Vagina (tissue), 2 donors: Measurements from ENCODE around the gene ZNF629. TPM values are rescaled to one million over a fixed set of nuclear protein-coding genes. Genes with fewer than 3 reads are reported as not detected.
A peak's percentile ranks its signal among the peaks of the same experiment; 100 is the strongest.

Experiments
- DNase-seq, 2 donors: peaks; one replicate each; pipeline ENCODE4 v3.0.0-alpha.2; 2017; ENCODE audit errors: extremely low spot score in 2 of 2
- H3K27ac ChIP-seq: fragments of 200-600 bp; sonication (generic); one replicate; pipeline ENCODE4 v1.5.1; 2019
- H3K27me3 ChIP-seq: fragments of 200-600 bp; sonication (generic); one replicate; pipeline ENCODE4 v1.5.1; 2019
- H3K36me3 ChIP-seq, 2 donors: fragments of 200-600 bp; sonication (generic); one replicate each; pipeline ENCODE4 v1.5.1; 2017 to 2019
- H3K4me1 ChIP-seq: fragments of 200-600 bp; sonication (generic); one replicate; pipeline ENCODE4 v1.5.1; 2019
- H3K4me3 ChIP-seq, 2 donors: fragments of 200-600 bp; sonication (generic); 1 replicate in 1 of 2; 2 replicates in 1 of 2; pipeline ENCODE4 v1.5.1; 2016 to 2019
- H3K9me3 ChIP-seq: fragments of 200-600 bp; sonication (generic); one replicate; pipeline ENCODE4 v1.5.1; 2019
- CTCF ChIP-seq, 3 experiments: fragments of 450-650 bp in 2 of 3; fragments of 200-600 bp in 1 of 3; sonication (generic) in 1 of 3; IDR thresholded peaks; one replicate each; pipeline ENCODE4 v1.5.1; 2017 to 2019; ENCODE audit warnings: antibody characterized with exemption in 3 of 3, mild to moderate bottlenecking in 2 of 3, moderate library complexity in 2 of 3
- POLR2A ChIP-seq, 2 donors: fragments of 450-650 bp; IDR thresholded peaks; one replicate each; pipeline ENCODE4 v1.6.1; 2017; ENCODE audit warnings: antibody characterized with exemption in 2 of 2, mild to moderate bottlenecking in 2 of 2, moderate library complexity in 2 of 2
- POLR2AphosphoS5 ChIP-seq, 2 donors: sonication (generic); formaldehyde crosslinking; IDR thresholded peaks; one replicate each; pipeline ENCODE4 v1.9.0; 2017; ENCODE audit warnings: antibody characterized with exemption in 2 of 2, mild to moderate bottlenecking in 2 of 2, low read depth in 1 of 2; ENCODE audit not compliant: insufficient read depth in 1 of 2
- intact Hi-C: fragments of 100-400 bp; cut with DNase I; formaldehyde crosslinking; loops from one replicate; pipeline ENCODE4 v1.15.1; 2023
- total RNA-seq: library from RNA; depleted of rRNA; stranded (reverse); fragments of >200 nt; gene quantifications from one replicate; pipeline ENCODE4 v1.2.3, GENCODE V29; 2016

ZNF629 gene
- total RNA-seq, 1 donor from 2014 or later = 11.3 TPM

DNA sequence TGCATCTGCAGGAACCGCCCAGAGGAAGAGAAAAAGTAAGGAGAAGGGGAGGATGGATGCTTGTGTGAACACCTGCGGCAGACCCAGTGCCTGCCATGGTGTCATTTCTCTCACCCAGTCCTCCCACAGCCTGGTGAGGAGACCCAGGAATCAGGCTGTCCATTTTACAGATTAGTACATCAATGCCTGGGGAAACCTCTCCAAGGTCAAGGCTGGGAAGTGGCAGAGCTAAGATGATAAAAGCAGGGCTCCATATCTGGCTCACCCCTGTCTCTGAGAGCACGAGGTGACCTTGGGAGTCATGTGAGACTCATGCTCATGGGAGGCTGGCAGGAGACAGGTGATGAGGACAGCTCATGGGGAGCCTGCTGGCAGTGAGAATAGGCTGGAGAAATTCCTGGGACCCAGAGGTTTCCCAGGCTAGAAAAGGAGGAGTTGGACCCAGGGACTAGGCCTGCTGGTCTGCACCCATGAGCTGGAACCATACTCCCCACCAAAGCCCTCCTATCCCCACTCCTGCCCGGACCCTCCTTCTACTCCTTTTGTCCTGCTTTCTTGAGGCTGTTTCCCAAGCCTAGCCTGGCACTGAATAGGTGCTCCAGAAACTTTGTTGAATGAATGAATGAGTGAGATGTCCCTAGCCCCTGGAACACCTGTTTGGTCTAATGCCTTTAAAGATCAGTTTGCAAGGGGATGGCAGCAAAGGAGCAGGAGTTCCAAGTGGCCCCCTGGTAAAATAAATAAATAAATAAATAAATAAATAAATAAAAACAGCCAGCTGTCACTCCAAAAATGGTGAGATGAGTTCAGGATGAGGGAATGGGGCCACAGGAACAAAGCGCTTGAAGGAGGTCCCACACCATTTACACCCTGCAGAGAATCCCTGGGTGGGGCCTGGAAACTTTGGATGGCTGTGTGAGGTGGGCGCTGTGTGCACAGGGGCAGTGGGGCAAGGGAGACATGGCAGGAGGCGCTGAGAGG is 1.6 kb downstream of the ZNF629 start:
- intact Hi-C loops = no loop called here
- Histone ChIP-seq H3K27me3 (no peaks in the 10 kb centered on the region), H3K4me3 (peak overlapping the region; percentile 66 to 94), H3K27ac (peak overlapping the region; percentile 85), H3K9me3 (no peaks in the 10 kb centered on the region), H3K36me3 (peaks cover 0 to 27% of the 10 kb centered on the region in 2 donors), H3K4me1 (peaks cover 29% of the 10 kb centered on the region)
- DNase-seq = no peak
- TF ChIP-seq CTCF (IDR thresholded peaks at IDR 0.05) (no peak), POLR2A (IDR thresholded peaks at IDR 0.05) (no peak), POLR2AphosphoS5 (IDR thresholded peaks at IDR 0.05; ENCODE audit: insufficient read depth in 1 of 2, low read depth in 1 of 2) (no peak)

GRCh38 chr16:30784215-30784614 is 2.8 kb downstream of the ZNF629 start:
- H3K27me3 ChIP-seq = no peaks in the 10 kb centered on the region
- DNase-seq = no peak
- TF ChIP-seq CTCF (IDR thresholded peaks at IDR 0.05) = no peak
- TF ChIP-seq POLR2A (IDR thresholded peaks at IDR 0.05) = no peak
- no peak for TF ChIP-seq POLR2AphosphoS5 (IDR thresholded peaks at IDR 0.05; ENCODE audit: insufficient read depth in 1 of 2, low read depth in 1 of 2)
- intact Hi-C loops = no loop called here
- H3K4me3 ChIP-seq = no peak overlapping the region
- H3K9me3 ChIP-seq = no peaks in the 10 kb centered on the region
- H3K36me3 ChIP-seq = peaks cover 0 to 27% of the 10 kb centered on the region in 2 donors
- peaks cover 29% of the 10 kb centered on the region for H3K4me1 ChIP-seq
- H3K27ac ChIP-seq = no peak overlapping the region

DNA sequence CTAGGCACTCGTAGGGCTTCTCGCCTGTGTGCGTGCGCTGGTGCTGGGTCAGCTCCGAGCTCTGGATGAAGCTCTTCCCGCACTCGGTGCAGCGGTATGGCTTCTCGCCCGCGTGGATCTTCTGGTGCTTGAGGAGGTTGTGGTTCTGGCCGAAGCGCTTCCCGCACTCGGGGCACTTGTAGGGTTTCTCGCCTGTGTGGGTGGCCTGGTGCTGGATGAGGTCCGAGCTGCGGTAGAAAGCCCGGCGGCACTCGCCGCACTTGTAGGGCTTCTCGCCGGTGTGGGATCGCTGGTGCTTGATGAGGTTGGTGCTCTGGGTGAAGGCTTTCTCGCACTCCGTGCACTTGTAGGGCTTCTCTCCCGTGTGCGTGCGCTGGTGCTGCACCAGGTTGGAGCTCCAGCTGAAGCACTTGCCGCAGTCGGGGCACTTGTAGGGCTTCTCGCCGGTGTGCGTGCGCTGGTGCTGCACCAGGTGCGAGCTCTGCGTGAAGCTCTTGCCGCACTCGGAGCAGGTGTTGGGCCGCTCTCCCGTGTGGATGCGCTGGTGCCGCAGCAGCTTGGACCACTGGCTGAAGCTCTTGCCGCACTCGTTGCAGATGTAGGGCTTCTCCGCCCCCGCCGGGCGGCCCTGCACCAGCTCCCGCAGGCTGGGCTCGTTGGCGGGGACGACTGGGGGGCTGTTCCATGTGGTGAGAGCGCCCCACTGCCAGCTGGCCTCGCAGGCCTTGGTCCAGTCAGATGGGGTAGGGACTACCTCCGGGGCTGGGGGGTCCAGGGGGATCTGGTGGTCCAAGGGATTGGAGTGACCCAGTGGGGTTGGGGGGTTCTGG is 3.5 kb downstream of the ZNF629 start:
- no peak overlapping the region for H3K27ac ChIP-seq
- peaks cover 0 to 27% of the 10 kb centered on the region in 2 donors for H3K36me3 ChIP-seq
- no peak for TF ChIP-seq POLR2AphosphoS5 (IDR thresholded peaks at IDR 0.05; ENCODE audit: insufficient read depth in 1 of 2, low read depth in 1 of 2)
- TF ChIP-seq CTCF (IDR thresholded peaks at IDR 0.05) = no peak
- TF ChIP-seq POLR2A (IDR thresholded peaks at IDR 0.05) = no peak
- H3K4me3 ChIP-seq = no peak overlapping the region
- DNase-seq = no peak
- H3K27me3 ChIP-seq = no peaks in the 10 kb centered on the region
- H3K9me3 ChIP-seq = no peaks in the 10 kb centered on the region
- peaks cover 29% of the 10 kb centered on the region for H3K4me1 ChIP-seq
- intact Hi-C loops = no loop called here

DNA sequence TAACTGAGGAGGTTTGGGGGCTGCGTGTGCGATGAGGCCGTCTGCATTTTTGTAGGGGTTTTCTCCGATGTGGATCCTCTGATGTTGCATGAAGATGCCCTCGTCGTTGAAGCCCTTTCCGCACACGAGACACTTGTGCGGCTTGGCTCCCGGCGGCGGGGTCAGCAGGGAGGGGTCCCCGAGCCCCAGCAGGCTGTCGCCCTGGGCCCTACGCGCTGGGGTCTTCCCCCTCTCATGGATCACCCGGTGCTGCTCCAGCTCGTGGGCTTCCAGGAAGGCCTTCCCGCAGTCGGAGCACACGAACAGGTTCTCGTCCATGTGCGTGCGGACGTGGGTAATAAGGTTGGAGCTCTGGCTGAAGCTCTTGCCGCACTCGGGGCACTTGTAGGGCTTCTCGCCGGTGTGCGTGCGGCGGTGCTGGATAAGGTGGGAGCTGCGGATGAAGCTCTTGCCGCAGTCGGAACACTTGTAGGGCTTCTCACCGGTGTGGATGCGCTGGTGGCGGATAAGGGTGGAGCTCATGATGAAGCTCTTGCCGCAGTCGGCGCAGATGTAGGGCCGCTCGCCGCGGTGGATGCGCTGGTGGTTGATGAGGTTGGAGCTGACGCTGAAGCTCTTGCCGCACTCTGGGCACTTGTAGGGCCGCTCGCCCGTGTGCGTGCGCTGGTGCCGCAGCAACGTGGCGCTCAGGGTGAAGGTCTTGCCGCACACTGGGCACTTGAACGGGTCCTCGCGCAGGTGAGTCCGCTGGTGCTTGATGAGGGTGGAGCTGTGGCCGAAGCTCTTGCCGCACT is 4.3 kb downstream of the ZNF629 start:
- no peak overlapping the region for H3K4me3 ChIP-seq
- intact Hi-C loops = no loop called here
- H3K9me3 ChIP-seq = no peaks in the 10 kb centered on the region
- TF ChIP-seq POLR2A (IDR thresholded peaks at IDR 0.05) (no peak), CTCF (IDR thresholded peaks at IDR 0.05) (no peak), POLR2AphosphoS5 (IDR thresholded peaks at IDR 0.05; ENCODE audit: insufficient read depth in 1 of 2, low read depth in 1 of 2) (no peak)
- peaks cover 0 to 27% of the 10 kb centered on the region in 2 donors for H3K36me3 ChIP-seq
- H3K27me3 ChIP-seq = no peaks in the 10 kb centered on the region
- H3K4me1 ChIP-seq = peaks cover 31% of the 10 kb centered on the region
- H3K27ac ChIP-seq = no peak overlapping the region
- no peak for DNase-seq
